ENCODE results near the gene STMP1.

Gene STMP1

DNA sequence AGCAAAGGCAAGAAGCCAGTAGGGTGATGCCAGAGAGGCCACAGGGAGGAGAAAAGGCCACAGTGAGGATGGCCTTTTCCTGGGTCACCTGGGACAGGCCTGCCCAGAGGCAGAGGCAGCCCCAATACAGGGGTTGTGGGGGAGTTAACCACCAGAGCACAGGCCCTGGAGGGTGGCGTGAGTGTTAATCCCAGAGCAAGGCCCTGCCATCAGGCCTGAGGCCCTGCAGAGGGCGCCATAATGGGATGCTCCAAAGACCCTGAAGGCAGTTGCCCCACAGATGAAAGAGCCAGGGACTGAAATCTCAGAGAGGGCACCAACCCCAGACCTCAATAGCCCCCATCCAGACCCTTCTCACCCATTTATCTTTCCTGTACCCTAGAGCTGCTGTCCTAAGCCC is 41.8 kb downstream of the STMP1 start:
- peak in 1 of 2 experiments; percentile 16 for DNase-seq

- DNase-seq, result no peak
These were observed 42.4 kb downstream of the STMP1 start for GRCh38 chr7:135704698-135705097.

DNA sequence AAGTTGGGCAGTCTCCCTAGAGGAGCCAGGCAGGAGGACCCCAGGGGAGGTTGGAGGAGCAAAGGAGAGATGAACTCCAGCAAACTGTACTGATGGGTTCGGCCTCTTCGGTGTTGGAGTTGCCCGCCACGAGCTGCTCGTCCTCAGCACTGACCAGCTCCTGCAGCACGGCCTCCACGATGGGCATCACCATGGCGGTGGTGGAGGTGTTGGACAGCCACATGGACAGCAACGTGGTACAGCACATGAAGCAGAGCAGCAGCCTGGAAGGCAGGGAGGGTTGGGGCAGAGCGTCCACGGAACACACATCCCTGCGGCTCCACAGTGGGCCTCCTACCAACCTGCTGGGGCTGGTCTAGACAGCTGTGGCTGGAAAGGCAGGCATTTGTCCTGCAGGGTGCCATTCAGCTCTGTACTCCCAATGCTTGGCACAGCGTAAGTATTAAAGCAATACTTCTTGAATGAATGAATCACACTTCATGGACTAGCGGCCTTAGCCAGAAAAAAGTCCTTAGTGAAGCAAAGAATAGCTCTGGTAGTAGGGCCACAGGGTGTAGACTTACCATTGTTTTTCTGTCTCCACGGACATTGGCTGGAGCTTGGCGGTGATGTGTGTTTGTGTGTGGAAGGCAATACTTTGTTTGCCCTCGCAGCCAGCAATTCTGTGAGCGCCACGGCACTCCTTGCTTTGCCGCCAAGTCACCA is 43.9 kb downstream of the STMP1 start:
- no peak for DNase-seq

GRCh38 chr7:135706858-135707569 is 44.7 kb downstream of the STMP1 start:
- no peak for DNase-seq

DNA sequence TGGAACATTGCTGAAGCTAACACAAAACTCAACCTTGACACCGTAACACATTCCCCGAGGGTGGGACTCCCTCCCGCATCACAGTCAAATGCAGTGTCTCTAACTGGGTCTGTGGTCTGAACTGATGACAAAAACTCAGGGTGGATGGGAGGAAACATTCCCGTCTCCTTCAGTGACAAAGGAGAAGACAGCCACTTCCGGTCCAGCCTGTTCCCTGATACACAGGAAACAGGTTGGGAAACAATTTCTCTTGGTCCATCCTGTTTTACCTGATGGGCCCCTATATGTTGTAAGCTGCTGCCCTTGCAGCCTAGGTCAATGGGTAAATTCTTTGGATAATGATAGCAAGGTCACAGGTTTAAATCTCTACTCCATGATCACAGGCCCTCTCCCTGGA is 45.3 kb downstream of the STMP1 start:
- no peak for DNase-seq

GRCh38 chr7:135708041-135708440 is 45.7 kb downstream of the STMP1 start:
- no peak for DNase-seq

DNA sequence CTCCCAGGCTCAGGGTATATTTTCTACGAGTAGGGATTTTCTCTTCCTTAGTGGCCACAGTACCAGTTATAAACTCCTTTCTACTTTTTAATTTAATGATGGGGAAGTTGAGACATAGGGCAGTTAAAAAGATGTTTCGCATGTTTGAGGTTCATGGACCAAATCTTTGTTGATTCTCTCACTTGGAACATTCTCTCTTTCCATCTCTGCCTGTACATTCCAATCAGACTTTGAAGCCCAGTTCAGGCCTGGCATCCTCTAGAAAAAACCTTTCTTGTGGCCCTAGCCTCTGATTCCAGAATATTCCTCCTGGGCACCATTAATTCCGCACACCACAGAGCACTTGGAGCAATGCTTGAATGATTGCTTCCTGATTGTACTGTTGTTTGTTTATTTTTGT is 47.2 kb downstream of the STMP1 start:
- no peak for DNase-seq

DNA sequence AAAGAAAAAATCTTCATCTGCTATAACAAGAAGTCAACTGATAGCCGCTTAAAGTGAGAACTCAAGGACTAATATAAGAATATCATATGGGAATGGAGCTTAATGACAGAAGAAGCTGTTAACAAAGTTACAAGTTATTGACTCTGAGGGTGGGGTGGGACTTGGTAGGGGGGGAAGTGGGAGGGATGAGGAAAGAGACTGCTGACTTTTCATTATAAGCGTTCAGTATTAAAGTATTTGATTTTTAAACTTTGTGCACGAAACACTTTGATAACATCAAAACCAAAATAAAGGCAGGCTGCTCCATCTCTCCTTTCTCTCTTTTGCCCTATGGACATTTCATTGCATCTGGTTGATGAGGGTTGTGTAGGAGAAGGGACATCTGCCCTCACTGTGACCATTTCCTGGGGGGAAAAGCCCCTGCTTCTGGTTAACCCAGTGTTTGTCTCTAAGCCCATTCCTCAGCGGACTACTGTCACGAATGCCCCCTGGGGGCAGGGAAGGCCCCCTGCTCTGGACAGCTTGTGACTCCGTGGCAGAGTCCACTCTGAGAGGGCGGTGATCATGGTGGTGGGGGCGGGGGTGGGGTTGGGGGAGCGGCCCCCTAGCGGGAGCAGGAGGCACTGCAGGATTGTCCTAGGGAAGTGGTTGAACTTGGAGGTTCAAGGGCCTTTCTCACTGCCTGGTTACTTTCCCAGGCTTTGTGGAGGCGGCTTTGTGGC is 48.3 kb downstream of the STMP1 start:
- DNase-seq, result peak in 1 of 2 experiments; percentile 9

DNA sequence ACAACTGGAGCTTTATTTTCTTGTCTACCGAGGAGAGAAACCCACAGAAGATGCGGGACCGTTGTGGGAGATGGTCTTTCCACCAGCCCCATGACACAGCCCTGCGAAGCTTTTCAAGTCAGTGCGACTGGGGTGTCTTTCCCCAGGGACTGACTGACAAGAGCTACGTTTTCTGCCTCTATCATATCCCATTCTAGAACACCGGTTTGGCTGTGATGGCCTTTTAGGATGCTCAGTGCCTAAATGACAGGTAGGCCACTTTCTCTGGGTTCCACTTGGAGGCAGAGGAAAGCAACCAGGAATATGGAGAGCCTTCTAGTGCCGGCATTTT is 48.8 kb downstream of the STMP1 start:
- no peak for DNase-seq

- DNase-seq, result peak; percentile 18 to 76
These were observed 50.0 kb downstream of the STMP1 start for GRCh38 chr7:135712182-135712782.

GRCh38 chr7:135712796-135713195 is 50.5 kb downstream of the STMP1 start:
- no peak for DNase-seq

DNA sequence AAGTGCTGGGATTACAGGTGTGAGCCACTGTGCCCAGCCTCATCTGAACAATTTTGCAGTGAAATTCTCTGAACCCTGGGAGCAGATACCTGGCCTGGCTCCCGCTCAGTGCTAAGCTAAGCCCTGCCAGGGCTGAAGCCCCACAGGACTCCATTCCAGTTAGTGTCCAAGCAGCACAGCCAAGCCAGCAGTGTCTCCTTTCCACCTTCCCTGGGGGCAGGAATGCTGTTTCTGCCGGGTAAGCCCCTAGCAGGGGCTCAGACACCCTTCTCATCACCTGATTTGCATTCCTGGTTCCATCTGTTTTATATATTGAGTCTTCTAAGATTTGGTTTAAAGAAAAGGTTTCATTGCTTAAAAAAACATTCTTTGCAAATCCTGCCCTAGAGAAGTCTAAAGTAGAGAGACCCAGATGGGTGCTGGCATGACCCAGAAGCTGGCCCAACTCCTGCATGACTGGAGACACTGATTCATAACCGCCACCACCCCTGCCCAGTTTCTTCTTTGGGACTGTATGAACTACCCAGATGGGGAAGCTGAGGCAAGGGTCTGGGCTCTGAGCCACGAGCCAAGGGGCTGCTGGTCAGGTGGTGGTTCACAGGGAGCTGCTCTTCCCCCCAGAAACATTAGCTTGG is 51.6 kb downstream of the STMP1 start:
- no peak for DNase-seq

GRCh38 chr7:135714534-135715009 is 52.3 kb downstream of the STMP1 start:
- DNase-seq, result no peak

- DNase-seq, result no peak
These were observed 52.8 kb downstream of the STMP1 start for GRCh38 chr7:135715055-135715522.

DNA sequence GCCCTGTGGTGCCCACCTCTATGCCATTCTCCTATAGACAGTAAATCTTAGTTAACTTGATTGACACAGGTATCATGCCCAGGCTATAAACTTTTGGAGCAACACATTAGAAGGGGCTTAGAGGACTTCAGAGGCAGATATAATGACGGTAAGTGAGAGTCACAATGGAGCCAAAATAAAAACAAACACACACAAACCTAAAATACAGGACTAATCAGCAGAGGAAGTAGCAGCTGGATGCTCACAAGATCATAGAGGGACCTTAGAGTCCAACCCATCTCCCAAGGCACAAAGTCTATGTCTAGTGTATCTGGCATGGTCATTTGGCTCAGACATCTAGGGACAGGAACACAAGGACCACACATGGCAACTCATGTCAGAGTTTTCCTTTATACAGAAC is 53.4 kb downstream of the STMP1 start:
- no peak for DNase-seq

- peak; percentile 76 to 94 for DNase-seq
These were observed 54.4 kb downstream of the STMP1 start for GRCh38 chr7:135716677-135717238.

GRCh38 chr7:135717693-135718092 is 55.4 kb downstream of the STMP1 start:
- no peak for DNase-seq

DNA sequence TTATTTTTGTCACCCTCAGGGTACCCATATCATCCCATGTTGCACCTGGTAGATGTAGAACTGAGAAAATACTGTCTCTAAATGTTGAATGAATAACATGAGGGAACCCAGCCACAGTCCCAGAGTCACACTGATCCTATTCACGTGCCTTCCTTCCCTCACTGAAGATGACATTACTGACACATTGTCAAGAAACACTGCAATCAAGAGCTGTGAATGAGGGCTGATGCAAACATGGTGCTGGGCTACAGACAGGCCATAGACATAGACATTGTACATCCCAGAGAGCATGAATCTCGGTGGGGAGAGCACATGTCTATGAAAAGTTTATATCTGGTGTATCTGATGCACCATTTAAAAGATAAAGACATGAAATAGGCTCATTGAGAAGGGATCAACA is 55.9 kb downstream of the STMP1 start:
- no peak for DNase-seq

GRCh38 chr7:135718794-135719437 is 56.6 kb downstream of the STMP1 start:
- DNase-seq, result no peak

DNA sequence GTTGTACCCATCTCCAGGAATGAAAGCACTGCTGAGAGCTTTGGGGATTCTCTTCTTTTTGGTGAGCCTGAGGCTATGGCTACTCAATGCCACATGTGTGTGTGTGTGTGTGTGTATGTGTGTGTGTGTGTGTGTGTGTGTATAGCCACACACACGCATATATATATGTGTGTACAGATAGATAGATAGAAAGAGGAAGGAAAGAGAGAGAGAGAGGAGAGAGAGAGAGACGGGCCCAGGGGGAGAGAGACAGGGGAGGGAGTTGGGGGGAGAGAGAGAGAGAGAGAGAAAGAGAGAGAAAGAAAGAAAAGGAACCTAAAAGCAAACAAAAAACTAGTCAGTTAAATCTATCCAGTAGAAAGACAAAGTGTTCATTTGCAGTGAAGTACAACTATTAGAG is 57.4 kb downstream of the STMP1 start:
- no peak for DNase-seq

DNA sequence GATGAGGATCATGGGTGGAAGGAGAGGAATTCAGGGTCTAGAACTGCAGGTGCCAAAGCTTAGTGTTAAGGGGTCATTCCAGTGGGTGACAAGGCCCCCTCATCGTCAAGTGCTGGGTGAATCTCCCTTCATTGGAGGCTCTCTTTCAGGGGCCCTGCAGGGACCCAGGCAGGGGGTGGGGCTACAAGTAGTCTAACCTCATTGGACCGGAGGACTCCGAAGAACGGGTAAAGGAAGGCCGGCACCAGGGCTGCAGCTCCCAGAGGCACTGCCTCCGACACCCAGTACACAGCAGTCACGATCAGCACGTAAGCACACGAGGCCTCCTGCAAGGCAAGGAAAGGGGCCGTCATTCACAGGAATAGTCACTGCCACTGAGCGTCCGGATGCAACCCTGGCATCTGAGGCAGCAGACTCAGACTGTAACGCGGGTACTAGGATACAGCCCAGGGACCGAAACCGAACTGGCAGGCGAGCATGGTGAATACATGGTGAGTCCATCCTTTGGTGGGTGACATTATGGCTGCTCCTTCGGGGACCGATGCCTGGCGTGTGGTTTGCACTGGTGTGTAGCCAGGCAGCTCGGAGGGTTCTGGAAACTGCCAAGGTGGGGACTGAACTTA is 59.0 kb downstream of the STMP1 start:
- DNase-seq, result no peak

GRCh38 chr7:135723411-135723810 is 61.1 kb downstream of the STMP1 start:
- DNase-seq, result no peak

All from NCI-H2081 (cell line).